H9 (cell line): ENCODE results near the gene ATP13A3. TPM values are rescaled to one million over a fixed set of nuclear protein-coding genes. Genes with fewer than 3 reads are reported as not detected.
A peak's percentile ranks its signal among the peaks of the same experiment; 100 is the strongest.

Source experiments
- DNase-seq: peaks from one replicate; pipeline ENCODE4 v3.0.0-alpha.2; 2017
- H2AFZ ChIP-seq: one replicate; pipeline ENCODE4 v1.6.1; 2013; ENCODE audit warnings: mild to moderate bottlenecking, low read length, control low read depth, moderate library complexity
- H2AK5ac ChIP-seq: 2 replicates; pipeline ENCODE4 v1.6.1; 2013; ENCODE audit warnings: low read length, control low read depth, mixed read lengths; ENCODE audit not compliant: insufficient read length
- H2BK120ac ChIP-seq: one replicate; pipeline ENCODE4 v1.6.1; 2013; ENCODE audit warnings: low read depth, mild to moderate bottlenecking, low read length, control low read depth, inconsistent platforms; ENCODE audit not compliant: poor library complexity, severe bottlenecking
- H2BK12ac ChIP-seq: 2 replicates; pipeline ENCODE4 v1.6.1; 2013; ENCODE audit warnings: low read length, control low read depth, mixed read lengths, low read depth; ENCODE audit not compliant: insufficient read length
- H2BK15ac ChIP-seq: 2 replicates; pipeline ENCODE4 v1.6.1; 2013; ENCODE audit warnings: low read depth, low read length, control low read depth
- H2BK20ac ChIP-seq: one replicate; pipeline ENCODE4 v1.6.1; 2013; ENCODE audit warnings: low read depth, mild to moderate bottlenecking, low read length, control low read depth, inconsistent platforms; ENCODE audit not compliant: poor library complexity, severe bottlenecking
- H2BK5ac ChIP-seq: 2 replicates; pipeline ENCODE4 v1.6.1; 2013; ENCODE audit warnings: low read length, control low read depth, mixed read lengths; ENCODE audit not compliant: insufficient read length
- H3K14ac ChIP-seq: 2 replicates; pipeline ENCODE4 v1.6.1; 2013; ENCODE audit warnings: low read length, control low read depth; ENCODE audit not compliant: insufficient read depth
- H3K18ac ChIP-seq: 2 replicates; pipeline ENCODE4 v1.6.1; 2013; ENCODE audit warnings: low read depth, mild to moderate bottlenecking, mixed read lengths, low read length, control low read depth; ENCODE audit not compliant: insufficient read length
- H3K23ac ChIP-seq: 2 replicates; pipeline ENCODE4 v1.6.1; 2013; ENCODE audit warnings: low read length, control low read depth, mixed read lengths, low read depth; ENCODE audit not compliant: insufficient read length
- H3K23me2 ChIP-seq: 2 replicates; pipeline ENCODE4 v1.6.1; 2013; ENCODE audit warnings: low read depth, mild to moderate bottlenecking, mixed read lengths, low read length, control low read depth; ENCODE audit not compliant: insufficient read length, poor library complexity, severe bottlenecking
- H3K27ac ChIP-seq: 2 replicates; pipeline ENCODE4 v1.5.1; 2013; ENCODE audit warnings: low read length, control low read depth, mixed read lengths, low read depth; ENCODE audit not compliant: insufficient read length
- H3K27me3 ChIP-seq: 2 replicates; pipeline ENCODE4 v1.6.1; 2013; ENCODE audit warnings: low read length, control low read depth, inconsistent platforms; ENCODE audit not compliant: insufficient read depth
- H3K4ac ChIP-seq: 2 replicates; pipeline ENCODE4 v1.6.1; 2013; ENCODE audit warnings: low read depth, mild to moderate bottlenecking, control low read depth, inconsistent platforms, low read length, moderate library complexity
- H3K4me1 ChIP-seq: 2 replicates; pipeline ENCODE4 v1.6.1; 2013; ENCODE audit warnings: low read length, control low read depth, inconsistent platforms; ENCODE audit not compliant: insufficient read depth
- H3K4me2 ChIP-seq: 2 replicates; pipeline ENCODE4 v1.6.1; 2013; ENCODE audit warnings: low read length, control low read depth, mixed read lengths; ENCODE audit not compliant: insufficient read length, insufficient read depth
- H3K56ac ChIP-seq: 2 replicates; pipeline ENCODE4 v1.6.1; 2013; ENCODE audit warnings: low read depth, mild to moderate bottlenecking, mixed read lengths, low read length, control low read depth; ENCODE audit not compliant: insufficient read length
- H3K79me1 ChIP-seq: 2 replicates; pipeline ENCODE4 v1.6.1; 2013; ENCODE audit warnings: low read depth, mild to moderate bottlenecking, moderate library complexity, low read length, control low read depth, inconsistent platforms; ENCODE audit not compliant: insufficient read depth, poor library complexity, severe bottlenecking
- H3K79me2 ChIP-seq: 2 replicates; pipeline ENCODE4 v1.6.1; 2013; ENCODE audit warnings: low read length, control low read depth, inconsistent platforms; ENCODE audit not compliant: insufficient read depth
- H3K9ac ChIP-seq: 2 replicates; pipeline ENCODE4 v1.6.1; 2013; ENCODE audit warnings: low read length, control low read depth, mixed read lengths; ENCODE audit not compliant: insufficient read length; ENCODE audit errors: extremely low read depth
- H3K9me3 ChIP-seq: one replicate; pipeline ENCODE4 v1.6.1; 2013; ENCODE audit warnings: low read depth, low read length, inconsistent platforms; ENCODE audit not compliant: control insufficient read depth
- H3T11ph ChIP-seq: one replicate; pipeline ENCODE4 v1.6.1; 2013; ENCODE audit warnings: mild to moderate bottlenecking, low read length, control low read depth, inconsistent platforms
- H4K20me1 ChIP-seq: one replicate; pipeline ENCODE4 v1.6.1; 2013; ENCODE audit not compliant: control insufficient read depth, insufficient read length, insufficient read depth
- H4K5ac ChIP-seq: 2 replicates; pipeline ENCODE4 v1.6.1; 2013; ENCODE audit warnings: low read depth, mild to moderate bottlenecking, mixed read lengths, low read length, control low read depth; ENCODE audit not compliant: insufficient read length
- H4K8ac ChIP-seq: replicated peaks from 2 replicates; pipeline ENCODE4 v1.6.1; 2013; ENCODE audit warnings: low read length, control low read depth, mixed read lengths, low read depth; ENCODE audit not compliant: insufficient read length
- H4K91ac ChIP-seq: 2 replicates; pipeline ENCODE4 v1.6.1; 2013; ENCODE audit warnings: low read depth, mild to moderate bottlenecking, moderate library complexity, mixed read lengths, low read length, control low read depth; ENCODE audit not compliant: insufficient read length
- H3K27ac Mint-ChIP-seq, 3 experiments: 2 replicates in 2 of 3; 3 replicates in 1 of 3; pipeline ENCODE4 v1.8.0; 2020 to 2021; ENCODE audit warnings: mixed read lengths in 3 of 3, mild to moderate bottlenecking in 1 of 3, moderate library complexity in 1 of 3
- H3K27me3 Mint-ChIP-seq: 2 replicates; pipeline ENCODE4 v1.8.0; 2021; ENCODE audit warnings: low read depth, mild to moderate bottlenecking, moderate library complexity, mixed read lengths
- H3K36me3 Mint-ChIP-seq, 3 experiments: 2 replicates in 2 of 3; 3 replicates in 1 of 3; pipeline ENCODE4 v1.8.0; 2020 to 2021; ENCODE audit warnings: low read depth in 3 of 3, mixed read lengths in 3 of 3; ENCODE audit not compliant: insufficient read depth in 1 of 3
- H3K4me1 Mint-ChIP-seq, 2 experiments: 2 replicates each; pipeline ENCODE4 v1.8.0; 2020; ENCODE audit warnings: mixed read lengths in 2 of 2
- H3K4me3 Mint-ChIP-seq, 2 experiments: 2 replicates in 1 of 2; 3 replicates in 1 of 2; pipeline ENCODE4 v1.8.0; 2020 to 2021; ENCODE audit warnings: mild to moderate bottlenecking in 2 of 2, mixed read lengths in 2 of 2, moderate library complexity in 1 of 2
- H3K9me3 Mint-ChIP-seq, 2 experiments: 2 replicates in 1 of 2; 3 replicates in 1 of 2; pipeline ENCODE4 v1.8.0; 2020; ENCODE audit warnings: mild to moderate bottlenecking in 2 of 2, mixed read lengths in 2 of 2, moderate library complexity in 1 of 2
- WGBS: extraction: QIAGEN DNeasy Blood & Tissue Kit; methylation state at CpG from one replicate; pipeline ENCODE4 v1.1.7; 2013; ENCODE audit warnings: missing lambda C conversion rate, low lambda C conversion rate, mixed read lengths; ENCODE audit not compliant: insufficient read length; ENCODE audit errors: extremely low coverage; 5-methylcytosine and 5-hydroxymethylcytosine counted together
- total RNA-seq: library from RNA; stranded (reverse); gene quantifications from 2 replicates; pipeline ENCODE4 v1.2.1, GENCODE V29; 2021
- TF ChIP-seq, protein P1 (sequence below): fragments of 200-600 bp; sonication (generic); conservative IDR thresholded peaks from 3 replicates; pipeline ENCODE4 v1.8.0; 2021; ENCODE audit warnings: antibody characterized with exemption, mild to moderate bottlenecking

The ATP13A3 gene
- total RNA-seq, 1 experiment from 2014 or later: 78.5 TPM

DNA sequence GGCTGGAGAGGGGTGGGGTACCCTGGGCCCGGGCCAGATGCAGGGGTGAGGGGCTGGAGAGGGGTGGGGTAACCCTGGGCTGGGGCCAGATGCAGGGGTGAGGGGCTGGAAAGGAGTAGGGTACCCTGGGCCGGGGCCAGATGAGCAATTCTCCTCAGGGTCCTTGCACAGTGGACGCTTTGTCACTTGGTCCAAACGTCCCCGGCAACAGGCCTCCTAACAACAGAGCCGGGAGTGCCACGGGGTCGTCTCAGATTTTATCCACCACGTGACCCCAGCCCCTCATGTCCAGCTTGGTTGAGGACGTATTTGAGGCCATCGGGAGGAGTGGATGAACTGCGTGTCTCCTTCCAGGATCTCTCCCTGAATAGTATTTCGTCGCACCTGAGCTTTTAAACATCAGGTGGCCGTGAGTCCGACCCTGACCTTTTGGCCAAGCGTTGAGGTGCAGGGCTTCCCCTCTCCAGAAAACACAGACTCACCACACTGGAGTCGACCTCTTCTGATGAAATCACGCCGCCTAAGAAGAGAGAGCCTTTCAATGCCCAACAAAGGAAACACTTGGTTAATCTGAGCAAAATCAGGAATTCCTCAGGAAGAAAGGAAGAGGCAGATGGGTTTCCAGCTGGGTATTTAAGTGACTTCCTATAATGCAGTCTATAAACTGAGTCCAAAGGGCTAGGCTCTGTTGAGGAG, 104.5 kb downstream of the ATP13A3 start:
- no peak overlapping the region for H3K18ac ChIP-seq
- Mint-ChIP-seq H3K9me3 (no peaks in the 10 kb centered on the region), H3K4me3 (peak overlapping the region in 1 of 2 experiments; percentile 1; a peak in 1 of 5 replicates), H3K4me1 (peaks cover 39 to 65% of the 10 kb centered on the region in 2 experiments), H3K27me3 (peaks cover 6% of the 10 kb centered on the region), H3K36me3 (no peaks in the 10 kb centered on the region), H3K27ac (no peak overlapping the region)
- H3K23me2 ChIP-seq: no peaks in the 10 kb centered on the region
- H3K4ac ChIP-seq: no peak overlapping the region
- no peak overlapping the region for H3K23ac ChIP-seq
- no peaks in the 10 kb centered on the region for H3K9me3 ChIP-seq
- no peaks in the 10 kb centered on the region; the same call in 1 of the 2 replicates for H3K4me1 ChIP-seq
- H3K14ac ChIP-seq: no peak overlapping the region
- no peaks in the 10 kb centered on the region for H3K27me3 ChIP-seq
- no peak overlapping the region for H2BK5ac ChIP-seq
- peak; percentile 18 for DNase-seq
- H3K9ac ChIP-seq: no peak overlapping the region
- H4K91ac ChIP-seq: no peak overlapping the region
- no peak overlapping the region for H2AFZ ChIP-seq
- no CpG with 5 or more reads among the region's 20 CpGs for WGBS
- H3K27ac ChIP-seq: no peak overlapping the region
- H4K8ac ChIP-seq: no peak overlapping the region
- H3K4me2 ChIP-seq: no peak overlapping the region
- no peak overlapping the region for H2BK12ac ChIP-seq
- H2BK120ac ChIP-seq: no peak overlapping the region
- no peaks in the 10 kb centered on the region for H4K20me1 ChIP-seq
- no peak overlapping the region for H2AK5ac ChIP-seq
- no peak overlapping the region for H3K56ac ChIP-seq
- H2BK20ac ChIP-seq: no peak overlapping the region
- TF ChIP-seq, protein P1, sequence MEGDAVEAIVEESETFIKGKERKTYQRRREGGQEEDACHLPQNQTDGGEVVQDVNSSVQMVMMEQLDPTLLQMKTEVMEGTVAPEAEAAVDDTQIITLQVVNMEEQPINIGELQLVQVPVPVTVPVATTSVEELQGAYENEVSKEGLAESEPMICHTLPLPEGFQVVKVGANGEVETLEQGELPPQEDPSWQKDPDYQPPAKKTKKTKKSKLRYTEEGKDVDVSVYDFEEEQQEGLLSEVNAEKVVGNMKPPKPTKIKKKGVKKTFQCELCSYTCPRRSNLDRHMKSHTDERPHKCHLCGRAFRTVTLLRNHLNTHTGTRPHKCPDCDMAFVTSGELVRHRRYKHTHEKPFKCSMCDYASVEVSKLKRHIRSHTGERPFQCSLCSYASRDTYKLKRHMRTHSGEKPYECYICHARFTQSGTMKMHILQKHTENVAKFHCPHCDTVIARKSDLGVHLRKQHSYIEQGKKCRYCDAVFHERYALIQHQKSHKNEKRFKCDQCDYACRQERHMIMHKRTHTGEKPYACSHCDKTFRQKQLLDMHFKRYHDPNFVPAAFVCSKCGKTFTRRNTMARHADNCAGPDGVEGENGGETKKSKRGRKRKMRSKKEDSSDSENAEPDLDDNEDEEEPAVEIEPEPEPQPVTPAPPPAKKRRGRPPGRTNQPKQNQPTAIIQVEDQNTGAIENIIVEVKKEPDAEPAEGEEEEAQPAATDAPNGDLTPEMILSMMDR: no peak
- no peaks in the 10 kb centered on the region for H3K79me1 ChIP-seq
- H3K79me2 ChIP-seq: no peaks in the 10 kb centered on the region
- H2BK15ac ChIP-seq: no peak overlapping the region
- H4K5ac ChIP-seq: no peak overlapping the region
- H3T11ph ChIP-seq: no peak overlapping the region
